Aorta (tissue), 5 donors: Measurements from ENCODE around the gene MALSU1. TPM values are rescaled to one million over a fixed set of nuclear protein-coding genes. Genes with fewer than 3 reads are reported as not detected.

Experiments
- ATAC-seq: fragments of 200-7000 bp; cut with Tn5 transposase; one replicate; pipeline ENCODE4 v1.9.1; 2022; ENCODE audit warnings: moderate library complexity; ENCODE audit not compliant: low FRiP score
- DNase-seq, 2 donors: peaks; one replicate each; pipeline ENCODE4 v3.0.0-alpha.2; 2020
- H3K27ac ChIP-seq, 2 donors: one replicate each; pipeline ENCODE4 v1.5.1; 2013; ENCODE audit warnings: low read length in 2 of 2, mild to moderate bottlenecking in 2 of 2, moderate library complexity in 2 of 2, control low read depth in 1 of 2, inconsistent platforms in 1 of 2, low read depth in 1 of 2
- H3K27me3 ChIP-seq, 2 donors: one replicate each; pipeline ENCODE4 v1.6.1; 2013; ENCODE audit warnings: control low read depth in 1 of 2, low read length in 1 of 2, mild to moderate bottlenecking in 1 of 2, moderate library complexity in 1 of 2; ENCODE audit not compliant: insufficient read depth in 2 of 2, control insufficient read depth in 1 of 2
- H3K36me3 ChIP-seq, 2 donors: one replicate each; pipeline ENCODE4 v1.6.1; 2013; ENCODE audit warnings: control low read depth in 1 of 2, low read length in 1 of 2, mild to moderate bottlenecking in 1 of 2; ENCODE audit not compliant: insufficient read depth in 2 of 2, control insufficient read depth in 1 of 2
- H3K4me1 ChIP-seq, 2 donors: one replicate each; pipeline ENCODE4 v1.6.1; 2013; ENCODE audit warnings: low read length in 2 of 2, control low read depth in 1 of 2, mild to moderate bottlenecking in 1 of 2, moderate library complexity in 1 of 2; ENCODE audit not compliant: insufficient read depth in 2 of 2, control insufficient read depth in 1 of 2
- H3K4me3 ChIP-seq, 2 donors: one replicate each; pipeline ENCODE4 v1.5.1; 2013; ENCODE audit warnings: low read length in 2 of 2, control low read depth in 1 of 2, mild to moderate bottlenecking in 1 of 2
- H3K9me3 ChIP-seq: one replicate; pipeline ENCODE4 v1.6.1; 2013; ENCODE audit warnings: mild to moderate bottlenecking, low read length; ENCODE audit not compliant: control insufficient read depth
- WGBS, 2 donors: extraction: QIAGEN DNeasy Blood & Tissue Kit; methylation state at CpG; one replicate each; pipeline ENCODE4 v1.1.7; 2013; 5-methylcytosine and 5-hydroxymethylcytosine counted together
- intact Hi-C, 2 donors: fragments of 100-400 bp; cut with DNase I; formaldehyde crosslinking; loops; one replicate each; pipeline versions ENCODE4 v1.14.2 to v1.15.0; 2022
- polyA plus RNA-seq, 2 donors: library from polyadenylated mRNA; stranded (reverse); fragments of 200-250 nt; gene quantifications; one replicate each; pipeline ENCODE4 v1.2.3, GENCODE V29; 2013
- total RNA-seq, 2 donors: library from RNA; stranded (reverse); fragmentation: NEBNext Ultra II Directional; extraction: Animal tissue kit (Norgen Biotek cat#: 25700); gene quantifications; one replicate each; pipeline ENCODE4 v1.2.1, GENCODE V29; 2021
- donor health status: healthy with polysubstance abuse.
- donor health status: Bipolar disorder and iron deficiency.
- donor health status: DM: no; HTN: no; CAD: no.
- donor health status: DM: no; HTN: no; CAD: no.
- donor health status: DM: yes; HTN: yes; CAD: no.

MALSU1 gene
- total and polyA plus RNA-seq, 4 donors = 26.4 to 43.4 (median 36.8) TPM

DNA sequence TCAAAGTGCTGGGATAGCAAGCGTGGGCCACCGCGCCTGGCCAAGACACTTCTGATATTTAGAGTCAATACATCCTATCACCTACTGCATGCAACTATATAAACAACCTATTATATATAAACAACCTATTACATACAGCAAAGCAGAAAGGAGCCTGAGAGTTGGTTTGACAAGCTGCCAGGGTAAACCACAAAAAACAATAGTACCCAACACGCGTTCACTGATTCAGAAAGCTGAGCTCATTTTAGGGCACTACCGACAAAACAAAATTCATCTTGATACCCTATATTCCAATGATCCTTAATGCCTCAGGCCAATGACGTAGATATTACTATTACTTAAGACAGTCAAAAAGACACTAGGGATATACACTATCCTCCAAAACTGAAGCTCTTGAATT is 16.2 kb downstream of the MALSU1 start:
- Histone ChIP-seq H3K9me3 (no peaks in the 10 kb centered on the region), H3K4me1 (no peaks in the 10 kb centered on the region), H3K27me3 (no peaks in the 10 kb centered on the region), H3K4me3 (no peak overlapping the region), H3K27ac (no peak overlapping the region), H3K36me3 (no peaks in the 10 kb centered on the region)
- no peak for ATAC-seq
- WGBS, 2 donors = 71 to 80% methylated on average over 7 of the region's 7 CpGs
- intact Hi-C loops = no loop called here
- DNase-seq = no peak

DNA sequence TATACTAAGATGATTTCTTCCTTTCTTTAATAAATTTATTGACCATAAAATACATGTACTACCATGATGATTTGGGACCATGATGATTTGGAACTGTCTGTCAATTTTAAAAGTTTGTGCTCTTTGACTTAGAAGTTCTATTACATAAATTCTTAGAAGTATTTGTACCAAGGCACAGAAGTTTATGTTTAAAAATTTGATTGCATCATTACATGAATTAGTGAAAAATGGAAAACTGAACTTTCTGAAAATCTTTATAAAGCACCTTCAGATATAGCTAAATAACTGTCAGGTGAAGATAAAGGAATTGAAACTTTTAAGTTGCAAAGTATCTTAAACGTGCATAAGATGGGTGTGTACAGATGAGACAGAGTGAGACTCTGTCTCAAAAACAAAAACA is 32.0 kb downstream of the MALSU1 start:
- no peak for DNase-seq
- Histone ChIP-seq H3K4me1 (peaks cover 0 to 3% of the 10 kb centered on the region in 2 donors), H3K27ac (no peak overlapping the region), H3K9me3 (no peaks in the 10 kb centered on the region), H3K4me3 (no peak overlapping the region), H3K27me3 (no peaks in the 10 kb centered on the region), H3K36me3 (no peaks in the 10 kb centered on the region)
- intact Hi-C loops = no loop called here
- ATAC-seq = no peak
- WGBS, 2 donors = 85% methylated on average over 1 of the region's 1 CpG

DNA sequence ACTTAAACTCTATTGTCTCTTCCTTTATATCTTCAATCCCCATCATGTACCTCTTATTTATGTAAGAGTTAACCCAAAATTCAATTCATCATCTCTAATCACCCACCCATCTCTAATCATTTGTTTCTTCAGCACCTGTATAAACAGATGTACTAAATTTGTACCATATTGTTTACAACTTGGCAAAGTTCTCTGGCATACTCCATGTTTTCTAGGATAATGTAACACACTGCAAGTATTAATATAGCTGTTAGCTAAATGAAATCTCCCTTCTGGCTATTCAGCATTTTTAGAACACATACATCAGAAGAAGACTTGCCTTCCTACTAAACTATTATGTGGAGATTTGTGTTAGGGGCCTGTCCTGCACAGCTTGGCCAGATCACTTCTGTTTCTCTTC is 33.1 kb downstream of the MALSU1 start:
- Histone ChIP-seq H3K4me3 (no peak overlapping the region), H3K27ac (no peak overlapping the region), H3K27me3 (no peaks in the 10 kb centered on the region), H3K36me3 (no peaks in the 10 kb centered on the region), H3K4me1 (peaks cover 0 to 3% of the 10 kb centered on the region in 2 donors), H3K9me3 (no peaks in the 10 kb centered on the region)
- no peak for ATAC-seq
- DNase-seq = no peak
- intact Hi-C loops = no loop called here

DNA sequence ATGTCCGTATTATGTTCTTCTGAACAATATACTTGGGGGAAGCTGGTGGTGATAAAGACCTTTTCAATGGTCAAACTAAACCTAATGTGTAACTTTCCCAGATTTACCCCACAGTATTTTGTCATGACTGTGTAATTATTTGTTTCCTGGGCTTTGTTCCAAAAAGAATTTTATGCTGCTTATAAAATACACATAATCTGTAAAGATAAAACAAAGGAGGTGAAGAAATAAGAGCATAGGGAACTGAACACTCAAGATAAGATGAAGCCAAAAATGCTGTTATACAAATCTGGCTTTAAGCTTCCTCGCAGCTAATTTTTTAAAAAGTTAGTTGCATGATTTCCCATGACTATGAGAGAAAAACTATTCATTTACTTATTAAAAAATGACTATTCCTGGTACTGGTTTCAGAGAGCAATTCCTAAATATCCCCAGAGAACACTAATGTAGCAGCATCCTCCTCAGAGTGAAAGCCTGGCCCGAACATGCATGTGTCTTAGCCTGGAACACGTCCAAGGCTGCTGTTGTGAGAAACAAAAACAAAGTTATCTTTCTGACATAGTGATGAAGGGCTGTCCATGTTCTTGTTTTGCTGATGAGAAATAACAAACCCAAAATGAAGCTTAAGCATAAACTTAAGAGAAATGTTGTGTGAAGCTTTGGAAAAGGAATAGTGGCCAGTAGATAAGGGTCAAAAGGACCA is 33.9 kb downstream of the MALSU1 start:
- Histone ChIP-seq H3K9me3 (no peaks in the 10 kb centered on the region), H3K4me1 (peaks cover 0 to 3% of the 10 kb centered on the region in 2 donors), H3K36me3 (no peaks in the 10 kb centered on the region), H3K4me3 (no peak overlapping the region), H3K27me3 (no peaks in the 10 kb centered on the region), H3K27ac (no peak overlapping the region)
- intact Hi-C loops = no loop called here
- 13 to 20% methylated on average over 4 of the region's 4 CpGs for WGBS, 2 donors
- DNase-seq = no peak
- peak; percentile 79 for ATAC-seq

DNA sequence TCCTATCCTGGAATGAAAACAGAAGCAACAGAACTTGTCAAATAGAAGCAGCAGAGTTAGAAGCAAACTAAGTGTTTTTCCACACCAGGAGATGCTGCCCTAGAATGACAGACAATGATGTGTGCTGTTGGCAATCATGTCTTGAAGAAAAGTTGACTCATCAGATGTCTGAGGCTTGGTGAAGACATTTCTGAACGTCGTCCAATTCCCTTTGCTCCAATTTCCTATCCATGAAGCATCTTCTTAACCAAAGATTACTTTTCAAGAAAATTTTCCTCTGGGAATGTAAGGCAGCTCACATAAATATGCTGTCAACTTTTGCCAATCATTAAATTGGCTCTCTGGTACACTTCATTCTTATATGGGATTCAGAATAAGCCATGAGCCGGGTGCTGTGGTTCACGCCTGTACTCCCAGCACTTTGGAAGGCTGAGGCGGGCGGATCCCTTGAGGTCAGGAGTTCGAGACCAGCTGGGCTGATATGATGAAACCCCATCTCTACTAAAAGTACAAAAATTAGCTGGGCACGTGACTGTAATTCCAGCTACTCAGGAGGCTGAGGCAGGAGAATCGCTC is 34.6 kb downstream of the MALSU1 start:
- no peaks in the 10 kb centered on the region for H3K9me3 ChIP-seq
- no peaks in the 10 kb centered on the region for H3K27me3 ChIP-seq
- H3K4me3 ChIP-seq = no peak overlapping the region
- intact Hi-C loops = no loop called here
- peaks cover 0 to 3% of the 10 kb centered on the region in 2 donors for H3K4me1 ChIP-seq
- 54 to 61% methylated on average over 9 of the region's 9 CpGs for WGBS, 2 donors
- no peak overlapping the region for H3K27ac ChIP-seq
- DNase-seq = no peak
- no peaks in the 10 kb centered on the region for H3K36me3 ChIP-seq
- ATAC-seq = peak; percentile 64

DNA sequence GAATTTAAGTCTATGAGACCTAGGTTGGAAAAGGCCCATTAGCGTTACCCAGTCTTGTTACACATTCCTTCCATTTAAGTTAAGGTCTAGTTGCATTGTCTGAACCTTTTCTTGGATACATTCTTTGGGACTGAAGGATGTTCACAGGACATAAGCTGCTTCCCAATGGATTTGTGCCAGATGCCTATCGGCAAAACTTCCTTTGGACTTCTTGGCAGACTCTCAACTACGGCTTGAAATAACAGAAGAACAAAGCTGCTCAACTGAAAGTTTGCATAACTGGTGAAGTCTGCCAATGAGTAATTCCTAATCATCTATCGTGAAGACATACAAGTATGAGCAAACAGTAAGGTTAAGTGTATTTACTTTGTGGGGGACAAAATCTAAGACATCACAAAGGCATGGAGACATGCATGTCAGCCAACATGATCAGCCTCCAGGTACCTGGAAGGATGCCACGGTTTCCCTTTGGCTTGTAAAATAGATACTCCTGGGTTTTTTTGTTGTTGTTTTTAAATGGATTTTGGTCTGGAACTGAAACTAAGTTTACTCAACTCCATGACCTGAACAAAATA is 35.4 kb downstream of the MALSU1 start:
- Histone ChIP-seq H3K27me3 (no peaks in the 10 kb centered on the region), H3K36me3 (no peaks in the 10 kb centered on the region), H3K4me3 (no peak overlapping the region), H3K4me1 (peaks cover 0 to 3% of the 10 kb centered on the region in 2 donors), H3K27ac (no peak overlapping the region), H3K9me3 (no peaks in the 10 kb centered on the region)
- intact Hi-C loops = no loop called here
- peak; percentile 44 for ATAC-seq
- DNase-seq = no peak
- 10 to 24% methylated on average over 5 of the region's 5 CpGs for WGBS, 2 donors

DNA sequence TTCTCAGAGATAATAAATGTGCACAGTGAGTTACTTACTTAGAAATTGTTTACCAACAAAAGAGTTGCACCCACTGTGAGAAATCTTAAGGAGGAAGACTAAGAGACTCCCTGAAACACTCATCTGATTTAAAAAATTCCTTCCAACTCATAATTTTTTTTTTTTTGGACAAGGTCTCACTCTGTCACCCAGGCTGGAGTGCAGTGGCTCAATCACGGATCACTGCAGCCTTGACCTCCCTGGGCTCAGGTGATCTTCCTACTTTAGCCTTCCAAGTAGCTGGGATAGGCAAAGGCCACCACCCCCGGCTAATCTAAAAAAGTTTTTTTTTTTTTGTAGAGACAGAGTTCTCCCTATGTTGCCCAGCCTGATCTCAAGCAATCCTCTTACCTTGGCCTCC is 36.0 kb downstream of the MALSU1 start:
- WGBS, 2 donors = 53 to 56% methylated on average over 2 of the region's 2 CpGs

DNA sequence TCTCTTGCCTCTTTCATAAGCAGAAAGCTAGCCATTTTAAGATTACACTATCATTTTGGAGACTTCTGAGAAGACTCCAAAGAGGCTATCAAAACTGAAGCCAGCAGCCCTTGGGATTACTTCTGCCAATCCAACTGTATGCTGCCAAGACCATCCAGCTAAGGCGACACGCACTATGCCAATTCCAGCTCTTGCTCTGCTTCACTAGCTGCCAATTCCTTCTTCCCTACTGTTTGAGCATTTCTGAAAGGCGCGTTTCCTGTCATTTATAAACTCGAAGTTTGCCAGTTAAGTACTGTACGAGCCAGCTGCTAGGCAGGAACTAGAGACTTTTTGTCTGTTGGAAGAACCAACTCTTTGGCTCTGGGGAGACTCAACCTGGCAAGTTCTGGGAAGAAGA is 36.5 kb downstream of the MALSU1 start:
- intact Hi-C loops = no loop called here
- H3K9me3 ChIP-seq = no peaks in the 10 kb centered on the region
- 2 to 5% methylated on average over 6 of the region's 6 CpGs for WGBS, 2 donors
- no peaks in the 10 kb centered on the region for H3K36me3 ChIP-seq
- ATAC-seq (no peak), DNase-seq (no peak)
- no peak overlapping the region for H3K27ac ChIP-seq
- H3K4me3 ChIP-seq = no peak overlapping the region
- H3K27me3 ChIP-seq = no peaks in the 10 kb centered on the region
- H3K4me1 ChIP-seq = peaks cover 0 to 3% of the 10 kb centered on the region in 2 donors

More for the DNA sequence above, 36.0 kb downstream of the MALSU1 start:
- no peak for DNase-seq
- Histone ChIP-seq H3K27me3 (no peaks in the 10 kb centered on the region), H3K4me1 (peaks cover 0 to 3% of the 10 kb centered on the region in 2 donors), H3K4me3 (no peak overlapping the region), H3K9me3 (no peaks in the 10 kb centered on the region), H3K27ac (no peak overlapping the region), H3K36me3 (no peaks in the 10 kb centered on the region)
- intact Hi-C loops = no loop called here
- ATAC-seq = no peak

DNA sequence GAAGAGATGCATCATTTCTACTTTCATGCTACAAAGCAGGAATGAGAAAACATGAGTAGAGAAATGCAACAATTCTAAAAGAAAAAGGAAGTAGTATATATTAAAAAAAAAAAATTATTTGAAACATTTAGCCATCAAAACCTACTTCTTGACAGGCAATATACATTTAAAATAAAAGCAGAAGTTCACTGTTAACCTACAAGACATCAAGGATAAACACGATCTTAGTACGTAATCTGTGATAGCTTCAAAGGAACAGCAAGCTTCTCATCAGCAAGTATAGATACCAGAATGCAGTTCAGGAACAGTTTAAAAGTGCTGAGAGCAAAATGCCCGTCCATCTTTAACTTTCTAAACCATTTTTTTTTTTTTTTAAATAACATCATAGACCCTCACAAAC is 36.9 kb downstream of the MALSU1 start:
- Histone ChIP-seq H3K27ac (no peak overlapping the region), H3K4me1 (peaks cover 0 to 3% of the 10 kb centered on the region in 2 donors), H3K4me3 (no peak overlapping the region), H3K9me3 (no peaks in the 10 kb centered on the region), H3K27me3 (no peaks in the 10 kb centered on the region), H3K36me3 (no peaks in the 10 kb centered on the region)
- intact Hi-C loops = no loop called here
- 77 to 85% methylated on average over 3 of the region's 3 CpGs for WGBS, 2 donors
- ATAC-seq (no peak), DNase-seq (no peak)
